H4 (cell line): ENCODE results near the gene MSLN. TPM values are rescaled to one million over a fixed set of nuclear protein-coding genes. Genes with fewer than 3 reads are reported as not detected.

Source experiments
- DNase-seq: peaks from one replicate; pipeline ENCODE4 v3.0.0-alpha.2; 2015; ENCODE audit warnings: low spot score
- total RNA-seq: library from RNA; depleted of rRNA; stranded (reverse); fragments of >200 nt; shearing (Covaris generic); gene quantifications from 2 replicates; pipeline ENCODE4 v1.2.3, GENCODE V29; 2014

The MSLN gene
- total RNA-seq, 1 experiment from 2014 or later, result not detected

DNA sequence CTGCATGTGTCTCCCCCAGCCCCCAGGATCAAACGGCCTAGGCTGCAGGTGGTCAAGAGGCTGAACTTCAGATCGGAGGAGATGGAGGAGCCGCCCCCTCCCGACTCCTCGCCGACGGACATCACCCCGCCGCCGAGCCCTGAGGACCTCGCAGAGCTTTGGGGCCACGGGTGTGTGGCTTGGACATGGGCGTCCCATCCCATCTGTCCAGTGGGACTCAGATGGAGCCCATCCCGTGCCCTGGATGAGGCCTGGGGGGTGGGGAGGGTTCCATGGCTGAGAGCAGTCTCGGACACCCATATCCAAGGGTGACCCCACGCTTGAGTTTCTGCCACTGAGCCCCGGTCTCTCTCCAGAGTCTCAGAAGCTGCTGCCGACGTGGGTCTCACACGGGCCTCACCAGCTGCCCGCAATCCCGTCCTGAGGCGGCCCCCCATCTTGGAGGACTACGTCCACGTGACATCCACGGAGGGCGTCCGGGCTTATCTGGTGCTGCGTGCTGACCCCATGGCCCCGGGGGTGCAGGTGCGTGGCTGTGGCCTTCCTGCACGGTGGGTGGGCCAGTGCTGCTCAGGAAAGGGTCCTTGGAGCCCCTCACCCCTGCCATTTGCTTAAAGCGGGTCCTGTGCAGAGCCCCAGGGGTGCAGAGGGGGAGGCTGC lies 28.8 kb downstream of the MSLN start:
- no peak for DNase-seq

GRCh38 chr16:790086-790485 lies 29.6 kb downstream of the MSLN start:
- DNase-seq, result no peak

DNA sequence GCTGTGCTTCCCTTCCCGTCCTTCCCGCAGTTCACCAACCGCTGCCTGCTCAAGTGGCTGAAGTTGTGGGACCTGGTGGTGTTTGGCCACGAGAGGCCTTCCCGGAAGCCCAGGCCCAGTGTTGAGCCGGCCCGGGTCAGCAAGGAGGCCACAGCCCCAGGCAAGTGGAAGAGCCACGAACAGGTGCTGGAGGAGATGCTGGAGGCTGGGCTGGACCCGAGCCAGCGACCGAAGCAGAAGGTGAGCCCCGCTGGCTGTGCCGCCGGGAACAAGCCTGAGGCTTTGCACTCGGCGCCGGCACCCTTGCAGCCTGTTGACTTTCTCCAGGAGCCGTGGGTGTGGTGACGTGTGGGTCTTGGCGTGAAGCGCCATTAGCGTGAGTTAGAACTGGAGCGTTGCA lies 30.6 kb downstream of the MSLN start:
- DNase-seq, result no peak

DNA sequence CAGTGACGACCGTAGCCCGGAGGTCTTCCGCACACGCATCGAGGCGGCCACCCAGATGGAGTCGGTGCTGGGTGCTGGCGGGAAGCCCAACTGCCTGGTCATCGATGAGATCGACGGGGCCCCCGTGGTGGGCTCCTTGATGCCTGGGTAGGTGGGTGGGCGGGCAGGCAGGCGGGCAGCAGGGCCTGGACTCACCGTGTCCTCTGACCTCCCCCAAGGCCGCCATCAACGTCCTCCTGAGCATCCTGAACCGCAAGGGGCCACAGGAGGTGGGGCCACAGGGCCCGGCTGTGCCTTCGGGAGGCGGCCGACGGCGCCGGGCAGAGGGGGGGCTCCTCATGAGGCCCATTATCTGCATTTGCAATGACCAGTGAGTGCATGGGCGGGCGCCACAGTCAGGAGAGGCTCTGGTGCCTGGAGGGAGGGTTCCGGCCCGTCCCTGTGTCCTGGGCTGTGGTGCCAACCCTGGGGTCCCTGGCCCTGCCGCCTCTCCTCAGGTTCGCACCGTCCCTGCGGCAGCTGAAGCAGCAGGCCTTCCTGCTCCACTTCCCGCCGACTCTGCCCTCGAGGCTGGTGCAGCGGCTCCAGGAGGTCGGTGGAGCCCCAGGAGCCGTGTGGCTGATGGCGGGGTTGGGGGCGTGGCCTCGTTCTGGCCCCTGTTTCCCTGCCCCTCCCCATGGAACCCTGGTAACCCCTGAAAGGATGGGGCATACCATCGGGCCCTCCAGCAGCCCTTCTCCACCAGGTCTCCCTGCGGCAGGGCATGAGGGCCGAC lies 31.9 kb downstream of the MSLN start:
- DNase-seq, result no peak

DNA sequence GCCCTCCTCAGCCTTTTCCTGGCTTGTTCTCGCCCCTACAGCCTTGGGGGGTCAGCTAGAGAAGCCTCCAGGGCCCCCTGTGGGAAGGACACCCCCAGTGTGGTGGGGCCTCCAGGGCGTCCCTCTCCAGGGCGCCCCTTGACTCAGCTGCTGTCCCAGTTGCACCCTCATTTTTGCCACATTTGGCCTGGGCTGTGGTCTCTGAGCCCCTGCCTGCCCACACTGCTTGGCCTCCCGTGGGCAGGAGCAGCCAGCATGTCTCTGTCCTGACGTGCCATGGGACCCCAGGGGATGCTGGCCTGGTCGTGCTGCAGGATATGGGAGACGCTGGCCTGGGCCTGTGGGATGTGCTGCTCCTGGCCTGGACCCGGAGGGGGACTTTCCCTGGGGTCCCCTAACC lies 32.9 kb downstream of the MSLN start:
- no peak for DNase-seq

- DNase-seq, result no peak
Measured at GRCh38 chr16:794091-794822, 33.7 kb downstream of the MSLN start.

GRCh38 chr16:794853-795466 lies 34.4 kb downstream of the MSLN start:
- no peak for DNase-seq

DNA sequence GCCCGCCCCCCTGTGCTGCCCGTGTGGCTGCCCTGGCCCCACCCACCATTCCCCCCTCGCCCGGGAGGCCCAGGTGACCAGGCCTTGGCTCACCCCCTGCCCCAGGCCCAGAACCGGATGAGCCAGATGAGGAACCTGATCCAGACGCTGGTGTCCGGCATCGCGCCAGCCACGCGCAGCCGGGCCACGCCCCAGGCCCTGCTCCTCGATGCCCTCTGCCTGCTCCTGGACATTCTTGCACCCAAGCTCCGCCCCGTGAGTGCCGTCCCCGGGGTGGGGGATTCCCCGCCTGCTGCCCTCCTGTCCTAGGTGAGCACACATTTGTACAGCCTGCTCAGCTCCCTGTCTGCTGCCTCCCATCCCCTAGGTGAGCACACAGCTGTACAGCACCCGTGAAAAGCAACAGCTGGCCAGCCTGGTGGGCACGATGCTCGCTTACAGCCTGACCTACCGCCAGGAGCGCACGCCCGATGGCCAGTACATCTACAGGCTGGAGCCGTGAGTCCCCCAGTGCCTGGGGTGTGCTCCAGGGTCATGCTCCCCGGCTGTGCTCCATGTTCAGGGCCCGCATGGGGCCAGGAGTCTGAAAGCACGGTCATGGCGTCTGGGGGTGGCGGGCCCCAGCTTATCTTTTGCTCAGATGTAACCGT lies 35.2 kb downstream of the MSLN start:
- DNase-seq, result no peak

DNA sequence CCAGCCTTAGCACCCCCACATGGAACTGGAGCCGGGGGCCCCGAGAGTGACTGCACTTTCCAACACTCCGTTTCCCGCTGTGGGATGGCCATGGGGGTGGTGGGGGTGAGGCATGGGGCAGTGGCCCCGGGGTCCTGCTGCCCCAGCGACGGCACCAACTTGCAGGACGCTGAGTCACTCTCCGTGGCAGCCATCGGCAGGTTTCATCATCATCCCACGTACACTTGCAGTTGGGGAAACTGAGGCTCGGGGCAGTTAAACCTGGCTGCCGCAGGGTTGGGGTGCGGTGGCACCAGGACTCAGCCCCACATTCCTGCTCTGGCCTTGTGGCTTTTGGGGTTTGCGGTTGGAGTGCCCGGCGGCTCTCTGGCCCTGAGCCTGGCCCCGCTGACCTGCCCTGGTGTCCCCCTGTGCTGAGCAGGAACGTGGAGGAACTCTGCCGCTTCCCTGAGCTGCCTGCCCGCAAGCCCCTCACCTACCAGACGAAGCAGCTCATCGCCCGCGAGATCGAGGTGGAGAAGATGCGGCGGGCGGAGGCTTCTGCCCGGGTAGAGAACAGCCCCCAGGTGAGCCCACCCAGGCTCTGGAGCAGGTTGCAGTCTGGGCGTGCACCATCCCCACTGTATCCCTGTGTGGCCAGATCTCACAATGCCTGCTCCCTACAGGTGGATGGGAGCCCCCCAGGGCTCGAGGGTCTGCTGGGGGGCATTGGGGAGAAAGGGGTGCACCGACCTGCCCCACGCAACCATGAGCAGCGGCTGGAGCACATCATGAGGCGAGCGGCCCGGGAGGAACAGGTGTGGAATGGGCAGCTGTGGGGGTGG lies 36.0 kb downstream of the MSLN start:
- DNase-seq, result no peak

GRCh38 chr16:797120-797420 lies 36.5 kb downstream of the MSLN start:
- no peak for DNase-seq

- DNase-seq, result no peak
Measured at GRCh38 chr16:797686-798085, 37.2 kb downstream of the MSLN start.

GRCh38 chr16:798666-799065 lies 38.1 kb downstream of the MSLN start:
- no peak for DNase-seq

DNA sequence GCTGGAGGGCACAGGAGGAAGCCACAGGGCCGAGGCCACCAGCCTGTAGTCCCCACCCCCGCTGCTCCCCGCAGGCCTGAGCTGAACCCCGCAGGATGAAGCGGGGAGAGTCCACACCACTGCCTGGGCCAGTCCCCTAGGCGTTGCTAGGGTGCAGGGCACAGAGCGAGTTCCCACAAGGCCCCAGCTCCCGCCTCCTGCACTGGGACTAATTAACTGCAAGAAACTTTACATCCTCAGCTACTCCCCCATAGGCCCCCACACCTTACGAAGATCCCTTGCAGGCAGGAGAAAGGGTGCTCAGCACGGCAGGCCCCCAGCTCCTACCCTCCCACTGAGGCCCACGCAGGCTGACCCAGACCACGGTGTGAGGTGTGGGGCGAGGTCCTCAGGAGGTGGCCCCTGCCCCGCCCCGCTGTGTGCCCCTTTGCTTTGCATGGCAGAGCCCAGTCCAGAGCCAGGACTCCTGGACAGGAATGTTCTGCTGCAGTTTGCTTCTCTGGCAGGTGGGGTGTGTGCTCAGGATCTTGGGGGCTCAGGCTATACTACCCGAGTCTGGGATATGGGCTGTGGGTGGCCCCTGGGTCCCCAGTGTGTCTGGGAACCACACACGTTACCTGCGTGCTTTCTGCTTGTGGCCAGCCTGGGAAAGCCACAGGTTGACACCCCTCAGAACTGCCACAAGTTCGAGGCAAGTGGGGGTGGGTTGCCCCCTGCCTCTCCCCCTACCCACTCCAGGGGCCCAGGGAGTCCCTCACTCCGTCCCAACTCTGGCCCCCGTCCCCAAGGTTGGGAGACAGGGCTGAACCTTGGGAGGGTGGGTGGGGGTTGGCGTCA lies 38.8 kb downstream of the MSLN start:
- DNase-seq, result no peak

DNA sequence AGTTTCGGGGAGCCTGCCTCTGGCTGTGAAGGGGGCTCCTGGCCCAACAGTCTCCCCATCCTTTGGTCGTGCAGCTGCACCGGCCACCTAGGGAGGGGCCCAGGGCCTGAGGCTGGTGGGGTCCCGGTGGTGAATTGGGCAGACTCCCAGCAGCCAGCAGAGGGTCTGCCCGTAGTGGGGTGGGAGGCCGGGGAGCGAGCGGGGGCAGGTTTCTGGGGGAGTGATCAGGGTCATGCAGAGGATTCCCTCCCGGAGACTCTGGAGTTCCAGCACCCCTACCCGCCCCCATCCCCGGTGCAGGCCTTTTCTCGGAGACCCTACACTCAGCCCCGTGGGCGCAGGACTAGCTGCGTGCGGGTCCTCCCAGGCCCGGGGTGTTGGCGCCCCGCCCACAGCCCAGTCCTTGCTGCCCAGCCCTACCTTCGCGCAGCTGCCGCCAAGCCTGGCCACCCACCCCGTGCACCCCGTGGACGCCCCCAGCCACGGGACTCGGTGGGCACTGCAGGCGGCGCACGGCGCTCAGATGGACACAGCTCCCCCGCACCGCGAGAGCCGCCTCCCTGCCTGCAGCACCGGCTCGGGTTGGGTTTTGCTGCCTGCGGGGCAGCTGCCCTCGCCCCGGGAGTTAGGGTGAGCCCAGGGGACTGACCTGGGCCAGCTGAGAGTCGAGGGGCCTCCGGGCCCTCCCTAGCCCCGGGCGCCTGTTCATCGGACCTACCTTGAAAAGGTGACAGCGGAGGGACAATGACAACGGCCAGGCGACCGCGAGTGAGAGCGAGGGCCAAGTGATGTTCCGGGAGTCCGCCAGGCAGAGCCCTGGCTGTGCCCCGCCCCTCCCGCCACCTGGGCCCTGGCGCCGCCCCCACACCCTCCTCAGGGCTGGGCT lies 39.7 kb downstream of the MSLN start, which contains the start of gene GNG13:
TSS of gene GNG13 (minus strand) at position 787 of the 886 bp plus-strand sequence. CDS start 1,657 bp downstream, outside the sequence.
- no peak for DNase-seq

GRCh38 chr16:800834-801511 lies 40.4 kb downstream of the MSLN start:
- DNase-seq, result no peak

GRCh38 chr16:801584-802363 lies 41.2 kb downstream of the MSLN start:
- DNase-seq, result no peak

DNA sequence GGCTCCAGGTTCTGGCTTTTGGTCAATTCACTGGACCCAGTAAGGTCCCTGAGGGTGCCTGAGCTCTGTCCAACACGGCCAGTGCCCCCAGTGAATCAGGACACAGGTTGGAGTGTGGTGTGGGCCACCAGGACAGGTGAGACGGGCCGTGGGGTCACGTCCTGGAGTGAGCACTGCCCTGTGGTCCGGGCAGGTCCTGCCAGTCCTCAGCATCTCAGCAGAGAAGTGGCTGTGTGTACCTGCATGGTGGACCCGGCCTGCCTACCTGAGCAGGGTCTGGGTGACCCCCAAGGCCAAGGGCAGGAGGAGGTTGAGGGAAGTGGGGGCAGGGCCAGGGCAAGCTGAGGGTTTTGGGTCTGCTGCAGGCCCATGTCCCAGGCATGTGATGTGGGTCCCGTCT lies 41.9 kb downstream of the MSLN start:
- DNase-seq, result no peak
